AG10803 (cell line): ENCODE measurements around the gene NECAB3.

ENCODE experiments used
- DNase-seq: peaks from one replicate; pipeline ENCODE4 v3.0.0; 2010; ENCODE audit warnings: low read depth
- H3K4me3 ChIP-seq: 2 replicates; pipeline ENCODE4 v1.5.1; 2011; ENCODE audit warnings: mild to moderate bottlenecking, low read length, control low read depth
- TF ChIP-seq, protein P1 (sequence below): conservative IDR thresholded peaks from 2 replicates; pipeline ENCODE4 v1.5.1; 2011; ENCODE audit warnings: mild to moderate bottlenecking, low read length, control low read depth, inconsistent platforms

NECAB3 gene

DNA sequence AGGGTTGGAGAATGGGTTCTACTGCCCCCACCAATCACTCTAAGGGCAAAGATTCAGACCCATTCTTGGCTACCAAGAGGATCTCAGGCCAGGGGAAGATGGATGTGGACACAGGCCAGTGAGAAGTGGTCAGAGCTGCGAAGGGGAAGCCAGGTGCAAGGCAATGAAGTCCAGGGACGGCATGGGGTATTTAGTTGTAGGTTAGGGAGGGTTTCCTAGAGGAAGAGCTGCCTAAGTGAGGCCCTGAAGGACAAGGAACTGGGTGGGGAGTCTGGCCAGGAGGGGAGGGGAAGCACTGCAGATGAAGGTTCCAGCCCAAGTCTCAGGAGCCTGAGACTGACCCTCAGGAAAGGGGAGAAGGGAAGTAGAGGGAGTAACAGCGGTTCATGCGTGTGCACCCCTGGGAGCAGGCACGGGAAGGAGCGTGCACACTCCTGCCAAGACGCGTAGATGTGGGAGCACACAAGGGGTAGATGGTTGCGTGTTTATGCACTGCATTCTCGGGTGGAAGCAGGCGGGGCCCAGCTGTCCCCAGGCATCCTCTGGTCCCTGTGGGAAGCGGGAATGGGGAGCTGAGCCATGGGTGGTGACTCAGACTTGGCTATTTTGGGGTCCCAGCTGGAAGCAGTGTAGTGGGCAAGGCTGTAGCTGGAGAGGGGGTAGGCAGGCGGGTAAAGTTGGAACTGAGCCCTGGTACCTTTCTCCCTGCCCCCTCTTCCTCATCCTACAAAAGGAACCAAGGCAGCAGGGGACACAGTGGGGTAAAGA lies 4.2 kb downstream of the NECAB3 start:
- DNase-seq, result no peak
- TF ChIP-seq, protein P1, sequence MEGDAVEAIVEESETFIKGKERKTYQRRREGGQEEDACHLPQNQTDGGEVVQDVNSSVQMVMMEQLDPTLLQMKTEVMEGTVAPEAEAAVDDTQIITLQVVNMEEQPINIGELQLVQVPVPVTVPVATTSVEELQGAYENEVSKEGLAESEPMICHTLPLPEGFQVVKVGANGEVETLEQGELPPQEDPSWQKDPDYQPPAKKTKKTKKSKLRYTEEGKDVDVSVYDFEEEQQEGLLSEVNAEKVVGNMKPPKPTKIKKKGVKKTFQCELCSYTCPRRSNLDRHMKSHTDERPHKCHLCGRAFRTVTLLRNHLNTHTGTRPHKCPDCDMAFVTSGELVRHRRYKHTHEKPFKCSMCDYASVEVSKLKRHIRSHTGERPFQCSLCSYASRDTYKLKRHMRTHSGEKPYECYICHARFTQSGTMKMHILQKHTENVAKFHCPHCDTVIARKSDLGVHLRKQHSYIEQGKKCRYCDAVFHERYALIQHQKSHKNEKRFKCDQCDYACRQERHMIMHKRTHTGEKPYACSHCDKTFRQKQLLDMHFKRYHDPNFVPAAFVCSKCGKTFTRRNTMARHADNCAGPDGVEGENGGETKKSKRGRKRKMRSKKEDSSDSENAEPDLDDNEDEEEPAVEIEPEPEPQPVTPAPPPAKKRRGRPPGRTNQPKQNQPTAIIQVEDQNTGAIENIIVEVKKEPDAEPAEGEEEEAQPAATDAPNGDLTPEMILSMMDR, result no peak
- no peak overlapping the region for H3K4me3 ChIP-seq

DNA sequence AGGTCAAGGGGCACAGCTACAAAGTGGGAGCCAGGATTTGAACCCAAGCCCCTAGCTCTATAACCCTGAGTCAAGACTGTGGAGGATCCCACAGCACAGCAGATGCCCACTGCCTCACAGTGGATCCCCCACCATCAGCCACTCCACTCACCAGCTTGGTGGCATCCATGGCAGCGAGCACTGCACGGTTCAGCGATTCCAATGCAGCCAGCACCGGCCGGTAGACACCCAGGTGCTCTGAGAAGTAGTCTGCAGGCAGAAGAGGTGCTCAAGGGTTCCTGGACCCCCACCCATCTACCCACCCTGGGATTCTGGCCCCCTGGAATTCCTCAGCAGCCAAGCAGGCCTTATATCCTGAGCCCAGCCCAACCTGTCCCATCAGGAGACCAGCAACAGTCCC lies 5.0 kb downstream of the NECAB3 start:
- TF ChIP-seq, protein P1, result no peak
- H3K4me3 ChIP-seq, result no peak overlapping the region
- DNase-seq, result no peak

GRCh38 chr20:33668466-33669155 lies 5.6 kb downstream of the NECAB3 start:
- no peak for DNase-seq
- TF ChIP-seq, protein P1, result no peak
- H3K4me3 ChIP-seq, result no peak overlapping the region

GRCh38 chr20:33667676-33668465 lies 6.4 kb downstream of the NECAB3 start:
- H3K4me3 ChIP-seq, result peak overlapping the region; percentile 47
- TF ChIP-seq, protein P1, result peak; percentile 72
- DNase-seq, result peak; percentile 59

- H3K4me3 ChIP-seq, result peak overlapping the region; percentile 47
- no peak for DNase-seq
- TF ChIP-seq, protein P1, result no peak
Observed at GRCh38 chr20:33667245-33667675, 7.0 kb downstream of the NECAB3 start.

GRCh38 chr20:33666293-33667244 lies 7.7 kb downstream of the NECAB3 start, which contains the start of gene ACTL10:
TSS of gene ACTL10 (plus strand) at chr20:33666943. CDS start at chr20:33667498, 555 bp downstream.
- DNase-seq, result peak; percentile 95
- H3K4me3 ChIP-seq, result peak within 1 kb of the TSS; percentile 47
- TF ChIP-seq, protein P1, result peak; percentile 43
